ENCODE measurements around the gene TSPAN1. TPM values are rescaled to one million over a fixed set of nuclear protein-coding genes. Genes with fewer than 3 reads are reported as not detected.

Gene TSPAN1
- total RNA-seq, 1 donor from 2014 or later, result 3.9 TPM

GRCh38 chr1:46191033-46191701 is 16.3 kb downstream of the TSPAN1 start:
- Histone ChIP-seq H3K36me3 (peaks cover 0 to 31% of the 10 kb centered on the region in 2 donors), H3K4me1 (peaks cover 14% of the 10 kb centered on the region), H3K27me3 (no peaks in the 10 kb centered on the region), H3K4me3 (no peak overlapping the region), H3K27ac (no peak overlapping the region), H3K9me3 (no peaks in the 10 kb centered on the region)
- no peak for DNase-seq (ENCODE audit: extremely low spot score in 2 of 2)
- TF ChIP-seq, protein P1, sequence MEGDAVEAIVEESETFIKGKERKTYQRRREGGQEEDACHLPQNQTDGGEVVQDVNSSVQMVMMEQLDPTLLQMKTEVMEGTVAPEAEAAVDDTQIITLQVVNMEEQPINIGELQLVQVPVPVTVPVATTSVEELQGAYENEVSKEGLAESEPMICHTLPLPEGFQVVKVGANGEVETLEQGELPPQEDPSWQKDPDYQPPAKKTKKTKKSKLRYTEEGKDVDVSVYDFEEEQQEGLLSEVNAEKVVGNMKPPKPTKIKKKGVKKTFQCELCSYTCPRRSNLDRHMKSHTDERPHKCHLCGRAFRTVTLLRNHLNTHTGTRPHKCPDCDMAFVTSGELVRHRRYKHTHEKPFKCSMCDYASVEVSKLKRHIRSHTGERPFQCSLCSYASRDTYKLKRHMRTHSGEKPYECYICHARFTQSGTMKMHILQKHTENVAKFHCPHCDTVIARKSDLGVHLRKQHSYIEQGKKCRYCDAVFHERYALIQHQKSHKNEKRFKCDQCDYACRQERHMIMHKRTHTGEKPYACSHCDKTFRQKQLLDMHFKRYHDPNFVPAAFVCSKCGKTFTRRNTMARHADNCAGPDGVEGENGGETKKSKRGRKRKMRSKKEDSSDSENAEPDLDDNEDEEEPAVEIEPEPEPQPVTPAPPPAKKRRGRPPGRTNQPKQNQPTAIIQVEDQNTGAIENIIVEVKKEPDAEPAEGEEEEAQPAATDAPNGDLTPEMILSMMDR (IDR thresholded peaks at IDR 0.05), result no peak
- TF ChIP-seq POLR2AphosphoS5 (IDR thresholded peaks at IDR 0.05; ENCODE audit: insufficient read depth in 1 of 2, low read depth in 1 of 2), result no peak
- TF ChIP-seq POLR2A (IDR thresholded peaks at IDR 0.05), result no peak
- intact Hi-C loops (cut with DNase I), result no loop called here

DNA sequence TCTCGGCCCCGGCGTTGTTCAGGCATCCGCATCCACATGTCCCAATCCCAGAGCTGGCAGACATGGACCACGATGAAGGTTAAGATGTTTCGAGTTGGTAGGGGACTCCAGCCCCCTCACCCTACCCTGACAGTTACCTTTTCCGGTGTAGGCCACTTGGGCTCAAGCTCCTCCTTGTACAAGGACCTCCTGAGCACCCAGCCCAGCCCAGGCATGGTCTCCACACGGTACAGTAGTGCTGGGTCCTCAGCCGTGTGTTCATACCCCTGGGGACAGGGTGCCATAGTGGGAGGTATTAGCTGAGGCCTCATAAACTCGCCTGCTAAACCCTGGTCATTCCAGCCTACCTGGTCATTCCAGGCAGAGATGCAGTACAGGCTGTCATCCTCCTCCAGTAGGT is 17.3 kb downstream of the TSPAN1 start:
- Histone ChIP-seq H3K27me3 (no peaks in the 10 kb centered on the region), H3K36me3 (peaks cover 0 to 31% of the 10 kb centered on the region in 2 donors), H3K4me3 (no peak overlapping the region), H3K9me3 (no peaks in the 10 kb centered on the region), H3K4me1 (peaks cover 21% of the 10 kb centered on the region), H3K27ac (no peak overlapping the region)
- intact Hi-C loops (cut with DNase I), result no loop called here
- DNase-seq (ENCODE audit: extremely low spot score in 2 of 2), result no peak
- TF ChIP-seq, protein P1 (IDR thresholded peaks at IDR 0.05), result no peak
- TF ChIP-seq POLR2AphosphoS5 (IDR thresholded peaks at IDR 0.05; ENCODE audit: insufficient read depth in 1 of 2, low read depth in 1 of 2), result no peak
- TF ChIP-seq POLR2A (IDR thresholded peaks at IDR 0.05), result no peak

DNA sequence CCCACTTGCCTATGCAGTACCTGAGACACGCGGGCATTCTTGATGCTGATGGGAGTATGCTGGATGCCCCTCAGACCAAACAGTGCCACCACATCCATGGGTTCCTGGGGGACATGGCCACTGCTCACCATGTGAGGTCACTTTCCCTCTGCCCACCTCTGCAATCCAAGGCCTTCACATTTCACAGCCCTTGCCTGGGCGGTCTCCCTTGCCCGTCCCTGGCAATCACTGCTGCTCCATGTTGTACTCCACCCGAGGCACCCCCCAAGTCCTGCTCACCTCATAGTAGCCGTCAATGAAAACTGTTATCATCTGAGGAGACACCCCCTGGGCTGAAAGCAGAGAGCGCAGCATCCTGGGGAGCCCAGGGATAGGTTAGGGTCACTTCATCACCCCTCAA is 18.4 kb downstream of the TSPAN1 start:
- DNase-seq (ENCODE audit: extremely low spot score in 2 of 2), result no peak
- Histone ChIP-seq H3K36me3 (peaks cover 0 to 31% of the 10 kb centered on the region in 2 donors), H3K4me3 (no peak overlapping the region), H3K4me1 (peaks cover 29% of the 10 kb centered on the region), H3K9me3 (no peaks in the 10 kb centered on the region), H3K27me3 (no peaks in the 10 kb centered on the region), H3K27ac (no peak overlapping the region)
- TF ChIP-seq POLR2AphosphoS5 (IDR thresholded peaks at IDR 0.05; ENCODE audit: insufficient read depth in 1 of 2, low read depth in 1 of 2) (no peak), POLR2A (IDR thresholded peaks at IDR 0.05) (no peak)
- TF ChIP-seq, protein P1 (IDR thresholded peaks at IDR 0.05), result no peak
- intact Hi-C loops (cut with DNase I), result no loop called here

DNA sequence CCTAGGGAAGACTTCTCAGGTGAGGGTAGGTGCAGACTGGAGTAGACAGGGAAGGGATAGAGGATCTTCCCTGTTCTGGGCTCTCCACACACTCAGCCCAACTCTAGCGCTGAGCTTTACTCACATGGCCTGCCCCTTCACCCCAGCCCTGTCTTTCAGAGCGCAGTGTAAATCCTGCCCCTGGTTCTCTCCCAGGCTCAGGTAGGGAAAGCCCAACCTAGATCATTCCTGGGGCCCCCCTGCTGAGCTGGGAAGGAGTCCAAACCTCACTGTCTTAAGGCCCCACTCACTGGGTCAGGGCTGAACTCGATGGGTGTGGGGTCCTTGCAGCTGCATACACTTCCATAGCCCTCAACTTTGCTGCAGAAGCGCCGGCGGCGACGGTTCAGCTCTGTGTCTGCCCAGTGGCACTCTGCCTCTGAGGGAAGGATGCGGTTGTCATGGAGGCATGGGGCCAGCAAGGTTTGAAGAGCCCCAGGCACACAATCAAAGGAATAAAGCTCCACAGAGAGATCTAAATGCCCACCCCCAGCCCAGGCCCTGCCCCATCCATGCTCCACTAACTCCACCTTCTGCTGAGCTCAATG is 19.2 kb downstream of the TSPAN1 start:
- Histone ChIP-seq H3K4me3 (no peak overlapping the region), H3K27me3 (no peaks in the 10 kb centered on the region), H3K27ac (no peak overlapping the region), H3K36me3 (peaks cover 0 to 31% of the 10 kb centered on the region in 2 donors), H3K9me3 (no peaks in the 10 kb centered on the region), H3K4me1 (peaks cover 26% of the 10 kb centered on the region)
- DNase-seq (ENCODE audit: extremely low spot score in 2 of 2), result no peak
- intact Hi-C loops (cut with DNase I), result no loop called here
- TF ChIP-seq POLR2A (IDR thresholded peaks at IDR 0.05) (no peak), POLR2AphosphoS5 (IDR thresholded peaks at IDR 0.05; ENCODE audit: insufficient read depth in 1 of 2, low read depth in 1 of 2) (no peak)
- TF ChIP-seq, protein P1 (IDR thresholded peaks at IDR 0.05), result no peak

- no peak overlapping the region for H3K27ac ChIP-seq
- H3K4me1 ChIP-seq, result peaks cover 24% of the 10 kb centered on the region
- no peaks in the 10 kb centered on the region for H3K9me3 ChIP-seq
- no peak overlapping the region for H3K4me3 ChIP-seq
- TF ChIP-seq POLR2A (IDR thresholded peaks at IDR 0.05) (no peak), POLR2AphosphoS5 (IDR thresholded peaks at IDR 0.05; ENCODE audit: insufficient read depth in 1 of 2, low read depth in 1 of 2) (no peak)
- TF ChIP-seq, protein P1 (IDR thresholded peaks at IDR 0.05), result no peak
- peaks cover 0 to 31% of the 10 kb centered on the region in 2 donors for H3K36me3 ChIP-seq
- no peak for DNase-seq (ENCODE audit: extremely low spot score in 2 of 2)
- H3K27me3 ChIP-seq, result no peaks in the 10 kb centered on the region
- intact Hi-C loops (cut with DNase I), result no loop called here
Measured at GRCh38 chr1:46194641-46195193, 19.8 kb downstream of the TSPAN1 start.

Data from vagina (tissue), 2 donors.